ENCODE data around the gene HSPB1.

DNA sequence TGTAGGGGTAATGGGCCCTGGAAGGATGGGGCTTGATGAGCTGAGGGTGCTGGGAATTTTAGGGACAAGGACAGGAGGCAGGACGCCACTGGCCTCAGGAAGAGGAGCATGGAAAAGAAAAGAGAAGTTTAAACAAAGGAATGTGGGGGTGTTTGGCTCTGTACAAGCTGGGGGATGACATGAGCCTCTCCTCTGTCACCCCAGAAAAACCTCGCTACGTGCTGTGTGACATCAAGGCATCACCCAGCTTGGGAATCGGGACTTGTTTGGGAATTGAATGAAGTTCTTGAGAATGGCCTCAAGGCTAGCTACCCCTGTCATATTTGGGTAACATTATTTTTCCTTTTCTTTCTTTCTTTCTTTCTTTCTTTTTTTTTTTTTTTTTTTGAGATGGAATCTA, 47.7 kb upstream of the HSPB1 start:
- TF ChIP-seq, protein P1, sequence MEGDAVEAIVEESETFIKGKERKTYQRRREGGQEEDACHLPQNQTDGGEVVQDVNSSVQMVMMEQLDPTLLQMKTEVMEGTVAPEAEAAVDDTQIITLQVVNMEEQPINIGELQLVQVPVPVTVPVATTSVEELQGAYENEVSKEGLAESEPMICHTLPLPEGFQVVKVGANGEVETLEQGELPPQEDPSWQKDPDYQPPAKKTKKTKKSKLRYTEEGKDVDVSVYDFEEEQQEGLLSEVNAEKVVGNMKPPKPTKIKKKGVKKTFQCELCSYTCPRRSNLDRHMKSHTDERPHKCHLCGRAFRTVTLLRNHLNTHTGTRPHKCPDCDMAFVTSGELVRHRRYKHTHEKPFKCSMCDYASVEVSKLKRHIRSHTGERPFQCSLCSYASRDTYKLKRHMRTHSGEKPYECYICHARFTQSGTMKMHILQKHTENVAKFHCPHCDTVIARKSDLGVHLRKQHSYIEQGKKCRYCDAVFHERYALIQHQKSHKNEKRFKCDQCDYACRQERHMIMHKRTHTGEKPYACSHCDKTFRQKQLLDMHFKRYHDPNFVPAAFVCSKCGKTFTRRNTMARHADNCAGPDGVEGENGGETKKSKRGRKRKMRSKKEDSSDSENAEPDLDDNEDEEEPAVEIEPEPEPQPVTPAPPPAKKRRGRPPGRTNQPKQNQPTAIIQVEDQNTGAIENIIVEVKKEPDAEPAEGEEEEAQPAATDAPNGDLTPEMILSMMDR (IDR thresholded peaks at IDR 0.05), result no peak
- no peak for TF ChIP-seq EZH2 (IDR thresholded peaks at IDR 0.05; ENCODE audit: borderline replicate concordance, insufficient read depth, low read depth, low read length, poor library complexity, severe bottlenecking)
